Gastrocnemius medialis (tissue), 4 donors: ENCODE data around the gene PFDN1. TPM values are rescaled to one million over a fixed set of nuclear protein-coding genes. Genes with fewer than 3 reads are reported as not detected.

Experiments used
- ATAC-seq, 2 donors: fragments of 150-250 bp; one replicate each; pipeline ENCODE4 v1.9.1; 2016
- DNase-seq, 2 donors: peaks; one replicate each; pipeline ENCODE4 v3.0.0-alpha.2; 2019
- H3K27ac ChIP-seq, 4 donors: fragments of 200-600 bp; sonication (generic); 1 replicate in 1 of 4; 2 replicates in 3 of 4; pipeline ENCODE4 v1.5.1; 2016 to 2018; ENCODE audit warnings: mild to moderate bottlenecking in 2 of 4, moderate library complexity in 1 of 4
- H3K27me3 ChIP-seq, 3 donors: fragments of 200-600 bp; sonication (generic) in 2 of 3; 1 replicate in 1 of 3; 2 replicates in 2 of 3; pipeline versions ENCODE4 v1.5.1 to v1.6.0; 2016 to 2019; ENCODE audit warnings: mild to moderate bottlenecking in 1 of 3, moderate library complexity in 1 of 3
- H3K36me3 ChIP-seq, 2 donors: fragments of 200-600 bp; sonication (generic) in 1 of 2; one replicate each; pipeline ENCODE4 v1.5.1; 2017 to 2018
- H3K4me1 ChIP-seq, 2 donors: fragments of 200-600 bp; sonication (generic) in 1 of 2; one replicate each; pipeline ENCODE4 v1.5.1; 2016 to 2017; ENCODE audit warnings: mild to moderate bottlenecking in 2 of 2
- H3K4me3 ChIP-seq, 4 donors: fragments of 200-600 bp; sonication (generic) in 3 of 4; 1 replicate in 1 of 4; 2 replicates in 3 of 4; pipeline ENCODE4 v1.5.1; 2016 to 2019; ENCODE audit warnings: mild to moderate bottlenecking in 2 of 4
- H3K9me3 ChIP-seq, 3 donors: fragments of 200-600 bp; sonication (generic) in 2 of 3; 1 replicate in 1 of 3; 2 replicates in 2 of 3; pipeline ENCODE4 v1.5.1; 2016 to 2019
- POLR2A ChIP-seq, 2 donors: fragments of 450-650 bp; IDR thresholded peaks; one replicate each; pipeline ENCODE4 v1.6.1; 2017; ENCODE audit warnings: antibody characterized with exemption in 2 of 2, mild to moderate bottlenecking in 2 of 2, moderate library complexity in 2 of 2
- in situ Hi-C, 4 donors: fragments of 200-750 bp; cut with MboI; loops; one replicate each; pipeline versions ENCODE4 v1.15.0 to v1.8.0; 2017; ENCODE audit warnings: low sequenced_read_pairs in 4 of 4
- intact Hi-C: fragments of 100-400 bp; cut with DNase I; formaldehyde crosslinking; loops from one replicate; pipeline ENCODE4 v1.15.1; 2023; ENCODE audit warnings: low total_unique reads
- total RNA-seq, 4 donors: library from RNA; depleted of rRNA; stranded (reverse); fragments of >200 nt; gene quantifications; one replicate each; pipeline versions ENCODE4 v1.1.0 to v1.2.3, GENCODE V29; 2016
- TF ChIP-seq, protein P1 (sequence below), 5 experiments: fragments of 450-650 bp in 3 of 5; fragments of 200-600 bp in 2 of 5; sonication (generic) in 2 of 5; IDR thresholded peaks in 4 of 5; conservative IDR thresholded peaks in 1 of 5; 1 replicate in 4 of 5; 2 replicates in 1 of 5; pipeline ENCODE4 v1.5.1; 2016 to 2019; ENCODE audit warnings: antibody characterized with exemption in 5 of 5, mild to moderate bottlenecking in 3 of 5, moderate library complexity in 3 of 5

The PFDN1 gene
- total RNA-seq, 4 donors from 2014 or later, result 47.9 to 81.0 (median 77.9) TPM

DNA sequence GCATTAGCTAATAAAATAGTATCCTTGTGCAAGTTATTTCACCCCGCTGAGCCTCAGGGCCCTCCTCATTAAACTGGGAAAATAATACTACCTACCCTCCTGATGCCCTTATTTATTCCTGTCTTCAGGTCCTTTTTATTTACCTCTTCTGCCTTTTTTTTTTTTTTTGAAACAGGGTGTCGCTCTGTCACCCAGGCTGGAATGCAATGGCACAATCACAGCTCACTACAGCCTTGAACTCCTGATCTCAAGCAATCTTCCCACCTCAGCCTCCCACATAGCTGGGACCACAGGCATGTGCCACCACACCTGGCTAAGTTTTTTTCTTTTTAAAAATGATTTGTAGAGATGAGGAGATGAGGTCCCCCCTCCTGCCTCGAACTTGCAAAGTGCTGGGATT lies 22.6 kb upstream of the PFDN1 start:
- in situ Hi-C loops, result no loop called here
- no peak for ATAC-seq
- DNase-seq, result no peak
- TF ChIP-seq, protein P1, sequence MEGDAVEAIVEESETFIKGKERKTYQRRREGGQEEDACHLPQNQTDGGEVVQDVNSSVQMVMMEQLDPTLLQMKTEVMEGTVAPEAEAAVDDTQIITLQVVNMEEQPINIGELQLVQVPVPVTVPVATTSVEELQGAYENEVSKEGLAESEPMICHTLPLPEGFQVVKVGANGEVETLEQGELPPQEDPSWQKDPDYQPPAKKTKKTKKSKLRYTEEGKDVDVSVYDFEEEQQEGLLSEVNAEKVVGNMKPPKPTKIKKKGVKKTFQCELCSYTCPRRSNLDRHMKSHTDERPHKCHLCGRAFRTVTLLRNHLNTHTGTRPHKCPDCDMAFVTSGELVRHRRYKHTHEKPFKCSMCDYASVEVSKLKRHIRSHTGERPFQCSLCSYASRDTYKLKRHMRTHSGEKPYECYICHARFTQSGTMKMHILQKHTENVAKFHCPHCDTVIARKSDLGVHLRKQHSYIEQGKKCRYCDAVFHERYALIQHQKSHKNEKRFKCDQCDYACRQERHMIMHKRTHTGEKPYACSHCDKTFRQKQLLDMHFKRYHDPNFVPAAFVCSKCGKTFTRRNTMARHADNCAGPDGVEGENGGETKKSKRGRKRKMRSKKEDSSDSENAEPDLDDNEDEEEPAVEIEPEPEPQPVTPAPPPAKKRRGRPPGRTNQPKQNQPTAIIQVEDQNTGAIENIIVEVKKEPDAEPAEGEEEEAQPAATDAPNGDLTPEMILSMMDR (IDR thresholded peaks at IDR 0.05 in 4 of 5, conservative IDR thresholded peaks at IDR 0.05 in 1 of 5), result no peak
- no peak for TF ChIP-seq POLR2A (IDR thresholded peaks at IDR 0.05)
- Histone ChIP-seq H3K27me3 (no peaks in the 10 kb centered on the region), H3K4me1 (peaks cover 27 to 34% of the 10 kb centered on the region in 2 donors), H3K9me3 (no peaks in the 10 kb centered on the region), H3K4me3 (no peak overlapping the region), H3K36me3 (no peaks in the 10 kb centered on the region), H3K27ac (no peak overlapping the region)
- intact Hi-C loops, result no loop called here

- TF ChIP-seq, protein P1 (IDR thresholded peaks at IDR 0.05 in 4 of 5, conservative IDR thresholded peaks at IDR 0.05 in 1 of 5), result no peak
- TF ChIP-seq POLR2A (IDR thresholded peaks at IDR 0.05), result no peak
- Histone ChIP-seq H3K27me3 (no peaks in the 10 kb centered on the region), H3K9me3 (no peaks in the 10 kb centered on the region), H3K4me3 (no peak overlapping the region), H3K36me3 (no peaks in the 10 kb centered on the region), H3K27ac (no peak overlapping the region), H3K4me1 (peaks cover 27 to 34% of the 10 kb centered on the region in 2 donors)
- DNase-seq (no peak), ATAC-seq (no peak)
- in situ Hi-C loops (no loop called here), intact Hi-C loops (no loop called here)
These were observed 21.8 kb upstream of the PFDN1 start for GRCh38 chr5:140324617-140325241.

DNA sequence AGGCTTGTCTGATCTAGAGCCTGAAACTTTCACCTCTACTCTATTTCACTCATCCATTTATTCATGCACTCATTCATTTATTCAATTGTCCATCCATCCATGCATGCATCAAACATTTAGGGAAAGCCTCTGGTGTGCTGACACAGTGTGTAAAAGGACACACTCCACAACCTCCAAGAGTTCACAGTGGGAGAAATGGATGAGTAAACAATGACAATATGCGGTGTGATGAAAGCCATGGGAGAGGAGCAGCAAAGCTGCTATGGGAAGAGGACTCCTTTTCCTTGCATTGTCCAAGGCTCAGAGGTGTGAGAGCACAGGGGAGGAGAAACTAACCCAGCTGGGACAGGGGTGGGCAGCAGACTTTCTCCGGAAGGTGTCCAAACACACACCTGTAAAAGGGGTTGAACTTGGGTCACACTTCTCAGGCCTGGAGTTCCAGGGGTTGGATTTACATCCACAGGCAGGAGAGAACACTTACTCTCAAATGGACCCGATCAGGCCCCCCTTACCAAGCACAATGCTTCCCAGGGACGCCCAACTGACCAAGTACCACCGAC lies 21.2 kb upstream of the PFDN1 start:
- Histone ChIP-seq H3K4me1 (peaks cover 27 to 34% of the 10 kb centered on the region in 2 donors), H3K4me3 (no peak overlapping the region), H3K27ac (no peak overlapping the region), H3K36me3 (no peaks in the 10 kb centered on the region), H3K27me3 (no peaks in the 10 kb centered on the region), H3K9me3 (no peaks in the 10 kb centered on the region)
- DNase-seq, result no peak
- ATAC-seq, result no peak
- in situ Hi-C loops, result no loop called here
- TF ChIP-seq POLR2A (IDR thresholded peaks at IDR 0.05), result no peak
- intact Hi-C loops, result no loop called here

GRCh38 chr5:140322751-140323731 lies 20.1 kb upstream of the PFDN1 start:
- no peaks in the 10 kb centered on the region for H3K27me3 ChIP-seq
- H3K36me3 ChIP-seq, result no peaks in the 10 kb centered on the region
- ATAC-seq (peak; percentile 35 to 55), DNase-seq (peak in 1 of 2 donors; percentile 31)
- in situ Hi-C loops, result no loop called here
- TF ChIP-seq, protein P1 (IDR thresholded peaks at IDR 0.05 in 4 of 5, conservative IDR thresholded peaks at IDR 0.05 in 1 of 5), result no peak
- TF ChIP-seq POLR2A (IDR thresholded peaks at IDR 0.05), result no peak
- intact Hi-C loops, result no loop called here
- H3K4me1 ChIP-seq, result peaks cover 26 to 31% of the 10 kb centered on the region in 2 donors
- H3K4me3 ChIP-seq, result no peak overlapping the region
- no peaks in the 10 kb centered on the region for H3K9me3 ChIP-seq
- H3K27ac ChIP-seq, result peak overlapping the region; percentile 54 to 71 (median 66)

- in situ Hi-C loops (no loop called here), intact Hi-C loops (no loop called here)
- Histone ChIP-seq H3K36me3 (no peaks in the 10 kb centered on the region), H3K27ac (peak overlapping the region in 3 of 4 donors; percentile 54 to 69 (median 63)), H3K9me3 (no peaks in the 10 kb centered on the region), H3K4me1 (peaks cover 18 to 26% of the 10 kb centered on the region in 2 donors), H3K27me3 (no peaks in the 10 kb centered on the region), H3K4me3 (no peak overlapping the region)
- peak; percentile 43 to 70 for ATAC-seq
- TF ChIP-seq, protein P1 (IDR thresholded peaks at IDR 0.05 in 4 of 5, conservative IDR thresholded peaks at IDR 0.05 in 1 of 5), result no peak
- TF ChIP-seq POLR2A (IDR thresholded peaks at IDR 0.05), result no peak
- peak; percentile 42 to 72 for DNase-seq
These were observed 18.9 kb upstream of the PFDN1 start for GRCh38 chr5:140321796-140322195.
